Activated T-cell treated with anti-CD3 and anti-CD28 coated beads, Interleukin-2, amount 50 U/mL, for 72 hours (primary cell): ENCODE measurements around the gene CBX4. TPM values are rescaled to one million over a fixed set of nuclear protein-coding genes. Genes with fewer than 3 reads are reported as not detected.

Experiments
- ATAC-seq, 2 donors: fragments of 150-1000 bp; cut with Tn5 transposase; replicated peaks in 1 of 2; 2 replicates each; pipeline ENCODE4 v1.10.0; 2021; ENCODE audit warnings: moderate library complexity in 2 of 2, mild to moderate bottlenecking in 1 of 2
- DNase-seq, 2 donors: peaks; one replicate each; pipeline ENCODE4 v3.0.0; 2021 to 2022; ENCODE audit warnings: mixed read lengths in 1 of 2
- H3K27ac Mint-ChIP-seq: one replicate; pipeline ENCODE4 v1.8.0; 2022; ENCODE audit warnings: mild to moderate bottlenecking, moderate library complexity, mixed read lengths
- H3K27me3 Mint-ChIP-seq: one replicate; pipeline ENCODE4 v1.8.0; 2022; ENCODE audit warnings: low read depth, mixed read lengths
- H3K36me3 Mint-ChIP-seq, 2 donors: one replicate each; pipeline ENCODE4 v1.8.0; 2022; ENCODE audit warnings: mixed read lengths in 2 of 2, mild to moderate bottlenecking in 1 of 2; ENCODE audit not compliant: insufficient read depth in 2 of 2
- H3K4me1 Mint-ChIP-seq: one replicate; pipeline ENCODE4 v1.8.0; 2022; ENCODE audit warnings: low read depth, mixed read lengths
- H3K4me3 Mint-ChIP-seq, 2 donors: one replicate each; pipeline ENCODE4 v1.8.0; 2022; ENCODE audit warnings: mild to moderate bottlenecking in 2 of 2, mixed read lengths in 2 of 2, moderate library complexity in 2 of 2
- H3K9me3 Mint-ChIP-seq, 2 donors: one replicate each; pipeline ENCODE4 v1.8.0; 2022; ENCODE audit warnings: mixed read lengths in 2 of 2
- total RNA-seq, 2 donors: library from RNA; stranded (reverse); gene quantifications; one replicate each; pipeline ENCODE4 v1.2.3, GENCODE V29; 2022

CBX4 gene
- total RNA-seq, 2 donors from 2014 or later = 38.3 to 45.8 TPM

- no peaks in the 10 kb centered on the region for H3K9me3 Mint-ChIP-seq
These were observed 27.7 kb upstream of the CBX4 start for GRCh38 chr17:79866791-79867518.

GRCh38 chr17:79865351-79866210 lies 26.3 kb upstream of the CBX4 start:
- H3K4me3 Mint-ChIP-seq = no peak overlapping the region
- DNase-seq (no peak), ATAC-seq (peak in 1 of 2 donors; percentile 61)
- H3K4me1 Mint-ChIP-seq = no peaks in the 10 kb centered on the region
- no peak overlapping the region for H3K27ac Mint-ChIP-seq
- no peaks in the 10 kb centered on the region for H3K9me3 Mint-ChIP-seq
- H3K27me3 Mint-ChIP-seq = peaks cover 26% of the 10 kb centered on the region
- no peaks in the 10 kb centered on the region for H3K36me3 Mint-ChIP-seq

More at GRCh38 chr17:79866791-79867518, 27.7 kb upstream of the CBX4 start:
- no peak overlapping the region for H3K4me3 Mint-ChIP-seq
- no peaks in the 10 kb centered on the region for H3K4me1 Mint-ChIP-seq
- DNase-seq (peak in 1 of 2 donors; percentile 9), ATAC-seq (peak; percentile 29 to 82)
- no peaks in the 10 kb centered on the region for H3K36me3 Mint-ChIP-seq
- H3K27ac Mint-ChIP-seq = peak overlapping the region; percentile 86
- peaks cover 19% of the 10 kb centered on the region for H3K27me3 Mint-ChIP-seq

GRCh38 chr17:79864617-79865250 lies 25.5 kb upstream of the CBX4 start:
- no peaks in the 10 kb centered on the region for H3K4me1 Mint-ChIP-seq
- ATAC-seq = no peak
- H3K4me3 Mint-ChIP-seq = no peak overlapping the region
- no peaks in the 10 kb centered on the region for H3K36me3 Mint-ChIP-seq
- no peak for DNase-seq
- H3K27me3 Mint-ChIP-seq = peaks cover 28% of the 10 kb centered on the region
- H3K27ac Mint-ChIP-seq = no peak overlapping the region
- H3K9me3 Mint-ChIP-seq = no peaks in the 10 kb centered on the region

- Mint-ChIP-seq H3K4me3 (no peak overlapping the region), H3K27ac (no peak overlapping the region), H3K27me3 (peaks cover 28% of the 10 kb centered on the region), H3K9me3 (no peaks in the 10 kb centered on the region), H3K4me1 (no peaks in the 10 kb centered on the region), H3K36me3 (no peaks in the 10 kb centered on the region)
- ATAC-seq (no peak), DNase-seq (no peak)
These were observed 24.9 kb upstream of the CBX4 start for GRCh38 chr17:79864147-79864546.

GRCh38 chr17:79862771-79863440 lies 23.7 kb upstream of the CBX4 start:
- no peaks in the 10 kb centered on the region for H3K36me3 Mint-ChIP-seq
- no peaks in the 10 kb centered on the region for H3K9me3 Mint-ChIP-seq
- peaks cover 28% of the 10 kb centered on the region for H3K27me3 Mint-ChIP-seq
- ATAC-seq = no peak
- DNase-seq = no peak
- no peaks in the 10 kb centered on the region for H3K4me1 Mint-ChIP-seq
- no peak overlapping the region for H3K27ac Mint-ChIP-seq
- H3K4me3 Mint-ChIP-seq = no peak overlapping the region

GRCh38 chr17:79862238-79862637 lies 23.0 kb upstream of the CBX4 start:
- H3K27ac Mint-ChIP-seq = no peak overlapping the region
- peaks cover 28% of the 10 kb centered on the region for H3K27me3 Mint-ChIP-seq

GRCh38 chr17:79861413-79862216 lies 22.4 kb upstream of the CBX4 start:
- no peaks in the 10 kb centered on the region for H3K36me3 Mint-ChIP-seq
- no peaks in the 10 kb centered on the region for H3K9me3 Mint-ChIP-seq
- no peaks in the 10 kb centered on the region for H3K4me1 Mint-ChIP-seq
- DNase-seq = no peak
- peaks cover 28% of the 10 kb centered on the region for H3K27me3 Mint-ChIP-seq
- no peak for ATAC-seq
- no peak overlapping the region for H3K4me3 Mint-ChIP-seq
- no peak overlapping the region for H3K27ac Mint-ChIP-seq

More at GRCh38 chr17:79862238-79862637, 23.0 kb upstream of the CBX4 start:
- DNase-seq = no peak
- Mint-ChIP-seq H3K4me3 (no peak overlapping the region), H3K4me1 (no peaks in the 10 kb centered on the region), H3K36me3 (no peaks in the 10 kb centered on the region), H3K9me3 (no peaks in the 10 kb centered on the region)
- no peak for ATAC-seq

- Mint-ChIP-seq H3K4me3 (no peak overlapping the region), H3K4me1 (no peaks in the 10 kb centered on the region)
These were observed 20.7 kb upstream of the CBX4 start for GRCh38 chr17:79859676-79860615.

GRCh38 chr17:79857095-79857494 lies 17.9 kb upstream of the CBX4 start:
- Mint-ChIP-seq H3K9me3 (no peaks in the 10 kb centered on the region), H3K36me3 (no peaks in the 10 kb centered on the region), H3K27ac (no peak overlapping the region), H3K4me1 (peaks cover 5% of the 10 kb centered on the region), H3K4me3 (no peak overlapping the region), H3K27me3 (peaks cover 11% of the 10 kb centered on the region)
- ATAC-seq = no peak
- DNase-seq = no peak

More at GRCh38 chr17:79859676-79860615, 20.7 kb upstream of the CBX4 start:
- peaks cover 25% of the 10 kb centered on the region for H3K27me3 Mint-ChIP-seq
- ATAC-seq = no peak
- no peaks in the 10 kb centered on the region for H3K9me3 Mint-ChIP-seq
- H3K27ac Mint-ChIP-seq = no peak overlapping the region
- H3K36me3 Mint-ChIP-seq = no peaks in the 10 kb centered on the region
- no peak for DNase-seq

- Mint-ChIP-seq H3K27me3 (peaks cover 4% of the 10 kb centered on the region), H3K9me3 (no peaks in the 10 kb centered on the region), H3K4me1 (peaks cover 15% of the 10 kb centered on the region), H3K36me3 (no peaks in the 10 kb centered on the region), H3K27ac (no peak overlapping the region), H3K4me3 (no peak overlapping the region)
- ATAC-seq (no peak), DNase-seq (no peak)
These were observed 16.3 kb upstream of the CBX4 start for GRCh38 chr17:79855331-79856124.
